ENCODE results near the gene NR6A1.

The NR6A1 gene

DNA sequence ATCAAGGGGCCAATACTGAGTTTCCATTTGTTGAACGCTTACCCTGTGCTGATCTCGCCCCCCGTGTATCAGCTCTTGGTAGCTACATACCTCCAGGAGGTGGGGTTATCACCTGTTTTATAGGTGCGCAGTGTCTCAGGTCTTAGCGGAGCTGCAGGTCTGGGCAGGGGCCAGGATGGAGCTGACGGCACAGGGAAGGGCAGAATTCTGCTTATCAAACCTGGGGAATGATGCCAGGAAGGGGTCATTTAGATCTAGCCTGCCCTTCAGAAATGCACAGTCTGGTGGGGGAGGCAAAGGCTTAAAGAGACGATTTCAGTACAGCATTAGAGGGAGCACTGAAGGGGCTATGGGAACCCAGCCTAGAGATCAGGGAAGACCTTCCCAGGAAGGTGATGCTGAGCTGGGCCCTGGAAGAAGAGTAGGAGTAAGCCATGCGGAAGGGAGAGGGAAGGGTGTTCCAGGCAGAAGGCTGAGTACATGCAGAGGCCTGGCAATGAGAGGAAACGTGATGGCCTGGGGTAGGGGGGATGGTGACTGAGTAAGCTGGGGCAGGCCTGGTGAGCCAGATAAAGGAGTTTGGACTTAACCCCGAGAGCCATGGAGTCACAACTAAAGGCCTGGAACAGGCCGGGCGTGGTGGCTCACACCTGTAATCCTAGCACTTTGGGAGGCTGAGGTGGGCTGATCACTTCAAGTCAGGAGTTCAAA, 37.3 kb upstream of the NR6A1 start:
- Histone ChIP-seq H3K36me3 (ENCODE audit: control insufficient read depth, insufficient read depth, low read length) (no peaks in the 10 kb centered on the region), H3K4me3 (ENCODE audit: low read depth, low read length) (no peak overlapping the region), H3K9me3 (ENCODE audit: control insufficient read depth, insufficient read depth, low read depth, low read length) (no peaks in the 10 kb centered on the region), H3K9ac (ENCODE audit: low read length) (no peak overlapping the region), H3K27me3 (ENCODE audit: control insufficient read depth, insufficient read depth, low read length) (no peaks in the 10 kb centered on the region), H3K27ac (ENCODE audit: low read depth, low read length) (no peak overlapping the region), H3K4me1 (ENCODE audit: control insufficient read depth, insufficient read depth, low read length) (peaks cover 37% of the 10 kb centered on the region)

DNA sequence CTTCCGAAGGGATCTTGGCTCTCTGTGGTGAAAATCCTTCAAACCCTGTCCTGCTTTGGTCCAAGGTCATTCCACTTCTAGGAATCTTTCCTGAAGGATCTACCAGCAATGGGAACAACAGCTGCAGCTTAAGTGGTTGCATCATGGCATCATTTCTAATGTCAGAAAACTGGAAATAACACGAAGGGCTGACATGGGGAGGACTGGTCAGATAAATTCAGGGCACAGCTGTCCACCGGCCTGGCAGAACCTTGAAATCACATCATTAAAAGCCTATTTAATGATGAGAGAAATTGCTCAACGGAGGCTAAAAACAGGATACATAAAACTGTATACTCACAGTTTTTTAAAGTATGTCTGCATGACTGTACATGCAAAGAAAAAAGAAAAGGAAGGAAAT, 34.1 kb upstream of the NR6A1 start:
- Histone ChIP-seq H3K27me3 (ENCODE audit: control insufficient read depth, insufficient read depth, low read length) (no peaks in the 10 kb centered on the region), H3K4me3 (ENCODE audit: low read depth, low read length) (no peak overlapping the region), H3K4me1 (ENCODE audit: control insufficient read depth, insufficient read depth, low read length) (peaks cover 7% of the 10 kb centered on the region; the same call in 1 of the 2 replicates), H3K36me3 (ENCODE audit: control insufficient read depth, insufficient read depth, low read length) (no peaks in the 10 kb centered on the region), H3K27ac (ENCODE audit: low read depth, low read length) (no peak overlapping the region), H3K9me3 (ENCODE audit: control insufficient read depth, insufficient read depth, low read depth, low read length) (no peaks in the 10 kb centered on the region), H3K9ac (ENCODE audit: low read length) (no peak overlapping the region)

DNA sequence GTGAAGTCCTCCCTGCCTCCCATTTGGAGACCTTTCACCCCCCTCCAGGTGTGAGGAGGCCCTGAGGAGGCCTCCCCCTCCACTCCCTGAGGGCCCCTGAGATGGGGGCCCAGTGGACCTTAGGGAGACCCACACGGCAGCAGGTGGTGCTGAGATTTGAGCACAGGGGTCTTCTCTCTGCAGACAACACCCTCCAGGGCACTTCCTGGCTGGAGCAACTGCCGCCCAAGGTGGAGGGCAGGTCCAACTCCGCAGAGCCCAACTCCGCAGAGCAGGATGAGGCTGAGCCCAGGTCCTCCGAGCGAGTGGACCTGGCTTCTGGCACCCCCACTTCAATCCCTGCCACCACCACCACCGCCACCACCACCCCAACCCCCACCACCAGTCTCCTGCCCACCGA, 32.8 kb upstream of the NR6A1 start:
- no peak overlapping the region for H3K27ac ChIP-seq (ENCODE audit: low read depth, low read length)
- no peaks in the 10 kb centered on the region for H3K9me3 ChIP-seq (ENCODE audit: control insufficient read depth, insufficient read depth, low read depth, low read length)
- no peaks in the 10 kb centered on the region for H3K27me3 ChIP-seq (ENCODE audit: control insufficient read depth, insufficient read depth, low read length)
- no peaks in the 10 kb centered on the region for H3K36me3 ChIP-seq (ENCODE audit: control insufficient read depth, insufficient read depth, low read length)
- H3K9ac ChIP-seq (ENCODE audit: low read length) = no peak overlapping the region
- H3K4me3 ChIP-seq (ENCODE audit: low read depth, low read length) = no peak overlapping the region
- H3K4me1 ChIP-seq (ENCODE audit: control insufficient read depth, insufficient read depth, low read length) = peaks cover 5% of the 10 kb centered on the region; the same call in 1 of the 2 replicates

DNA sequence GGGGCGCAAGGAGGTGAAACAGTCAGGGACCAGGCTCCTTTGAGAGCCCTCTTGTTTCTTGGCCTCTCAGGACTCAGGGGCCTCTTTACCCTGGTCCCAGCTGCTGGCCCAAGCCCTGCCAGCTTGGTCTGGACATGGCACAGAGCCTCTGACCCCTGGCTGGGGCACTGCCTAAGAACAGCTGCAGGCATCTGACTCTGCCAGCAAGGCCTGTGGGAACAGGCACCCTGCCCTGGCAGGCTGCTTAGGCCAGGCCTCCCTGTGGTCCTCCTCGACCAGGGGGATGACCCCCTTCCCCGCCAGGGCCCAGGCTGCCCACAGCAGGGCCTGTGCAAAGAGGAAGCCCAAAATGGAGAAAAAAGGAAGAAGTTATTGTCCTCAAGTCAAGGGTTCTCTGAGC, 31.3 kb upstream of the NR6A1 start:
- Histone ChIP-seq H3K4me1 (ENCODE audit: control insufficient read depth, insufficient read depth, low read length) (no peaks in the 10 kb centered on the region), H3K27me3 (ENCODE audit: control insufficient read depth, insufficient read depth, low read length) (no peaks in the 10 kb centered on the region), H3K27ac (ENCODE audit: low read depth, low read length) (no peak overlapping the region), H3K4me3 (ENCODE audit: low read depth, low read length) (no peak overlapping the region), H3K9me3 (ENCODE audit: control insufficient read depth, insufficient read depth, low read depth, low read length) (no peaks in the 10 kb centered on the region), H3K9ac (ENCODE audit: low read length) (no peak overlapping the region), H3K36me3 (ENCODE audit: control insufficient read depth, insufficient read depth, low read length) (no peaks in the 10 kb centered on the region)

DNA sequence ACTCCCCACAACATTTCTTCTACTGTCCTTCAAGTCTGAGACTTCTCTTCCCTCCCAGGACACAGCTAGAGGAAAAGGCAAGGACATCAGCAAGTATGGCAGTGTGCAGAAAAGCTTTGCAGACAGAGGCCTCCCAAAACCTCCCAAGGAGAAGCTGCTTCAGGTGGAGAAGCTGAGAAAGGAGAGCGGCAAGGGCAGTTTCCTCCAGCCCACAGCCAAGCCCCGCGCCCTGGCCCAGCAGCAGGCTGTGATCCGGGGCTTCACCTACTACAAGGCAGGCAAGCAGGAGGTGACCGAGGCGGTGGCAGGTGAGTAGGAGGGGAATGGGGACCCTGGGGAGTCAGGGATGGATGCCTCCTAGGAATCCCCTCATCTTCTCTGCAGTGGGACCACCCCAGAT, 30.2 kb upstream of the NR6A1 start:
- no peak overlapping the region for H3K9ac ChIP-seq (ENCODE audit: low read length)
- H3K4me3 ChIP-seq (ENCODE audit: low read depth, low read length) = no peak overlapping the region
- no peaks in the 10 kb centered on the region for H3K36me3 ChIP-seq (ENCODE audit: control insufficient read depth, insufficient read depth, low read length)
- no peaks in the 10 kb centered on the region for H3K9me3 ChIP-seq (ENCODE audit: control insufficient read depth, insufficient read depth, low read depth, low read length)
- no peak overlapping the region for H3K27ac ChIP-seq (ENCODE audit: low read depth, low read length)
- no peaks in the 10 kb centered on the region for H3K4me1 ChIP-seq (ENCODE audit: control insufficient read depth, insufficient read depth, low read length)
- H3K27me3 ChIP-seq (ENCODE audit: control insufficient read depth, insufficient read depth, low read length) = no peaks in the 10 kb centered on the region

DNA sequence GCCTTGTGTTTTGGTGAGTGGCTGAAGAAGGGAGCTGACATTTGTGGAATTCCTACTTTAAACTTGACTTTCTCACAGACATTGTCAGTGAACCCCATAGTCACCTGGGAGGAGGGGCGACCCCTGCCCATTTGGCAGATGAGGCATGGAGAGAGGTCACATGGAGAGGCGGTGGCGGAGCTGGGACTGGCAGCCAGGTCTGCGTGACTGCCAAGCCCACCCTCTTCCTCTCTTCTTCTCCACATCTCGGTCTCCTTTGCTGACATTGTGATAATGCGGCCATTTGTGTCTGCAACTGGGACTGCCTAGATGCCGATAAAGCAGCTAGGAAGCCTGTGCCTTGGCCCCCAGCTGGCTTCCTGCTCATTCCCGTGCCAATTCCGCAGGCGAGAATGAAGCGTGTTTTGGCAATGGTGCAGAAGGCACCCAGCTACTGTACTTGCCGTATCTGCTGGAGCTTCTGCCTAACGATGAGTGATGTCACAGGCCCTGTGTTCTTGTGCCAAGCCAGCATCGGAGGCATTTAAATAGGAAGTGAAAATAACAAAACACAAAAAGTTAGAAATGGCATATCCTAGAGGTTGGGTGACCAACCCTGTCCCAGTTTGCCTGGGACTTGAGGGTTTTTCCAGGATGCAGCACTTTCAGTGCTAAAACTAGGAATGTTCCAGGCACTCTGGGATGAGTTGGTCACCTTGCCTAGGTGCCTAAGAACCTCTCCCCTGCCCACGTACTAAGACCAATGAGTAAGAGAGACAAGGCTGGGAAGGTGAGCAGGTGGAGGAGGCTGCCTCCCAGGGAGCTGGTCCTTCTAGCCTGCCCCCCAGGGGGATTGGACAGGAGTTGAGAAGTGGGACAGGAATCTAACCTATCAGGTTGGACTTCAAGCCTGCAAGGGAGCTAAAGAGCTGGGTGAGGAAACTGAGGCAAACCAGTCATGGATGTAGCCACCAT, 29.5 kb upstream of the NR6A1 start:
- no peak overlapping the region for H3K27ac ChIP-seq (ENCODE audit: low read depth, low read length)
- no peaks in the 10 kb centered on the region for H3K4me1 ChIP-seq (ENCODE audit: control insufficient read depth, insufficient read depth, low read length)
- H3K4me3 ChIP-seq (ENCODE audit: low read depth, low read length) = no peak overlapping the region
- H3K27me3 ChIP-seq (ENCODE audit: control insufficient read depth, insufficient read depth, low read length) = no peaks in the 10 kb centered on the region
- H3K9ac ChIP-seq (ENCODE audit: low read length) = no peak overlapping the region
- H3K36me3 ChIP-seq (ENCODE audit: control insufficient read depth, insufficient read depth, low read length) = no peaks in the 10 kb centered on the region
- H3K9me3 ChIP-seq (ENCODE audit: control insufficient read depth, insufficient read depth, low read depth, low read length) = no peaks in the 10 kb centered on the region

DNA sequence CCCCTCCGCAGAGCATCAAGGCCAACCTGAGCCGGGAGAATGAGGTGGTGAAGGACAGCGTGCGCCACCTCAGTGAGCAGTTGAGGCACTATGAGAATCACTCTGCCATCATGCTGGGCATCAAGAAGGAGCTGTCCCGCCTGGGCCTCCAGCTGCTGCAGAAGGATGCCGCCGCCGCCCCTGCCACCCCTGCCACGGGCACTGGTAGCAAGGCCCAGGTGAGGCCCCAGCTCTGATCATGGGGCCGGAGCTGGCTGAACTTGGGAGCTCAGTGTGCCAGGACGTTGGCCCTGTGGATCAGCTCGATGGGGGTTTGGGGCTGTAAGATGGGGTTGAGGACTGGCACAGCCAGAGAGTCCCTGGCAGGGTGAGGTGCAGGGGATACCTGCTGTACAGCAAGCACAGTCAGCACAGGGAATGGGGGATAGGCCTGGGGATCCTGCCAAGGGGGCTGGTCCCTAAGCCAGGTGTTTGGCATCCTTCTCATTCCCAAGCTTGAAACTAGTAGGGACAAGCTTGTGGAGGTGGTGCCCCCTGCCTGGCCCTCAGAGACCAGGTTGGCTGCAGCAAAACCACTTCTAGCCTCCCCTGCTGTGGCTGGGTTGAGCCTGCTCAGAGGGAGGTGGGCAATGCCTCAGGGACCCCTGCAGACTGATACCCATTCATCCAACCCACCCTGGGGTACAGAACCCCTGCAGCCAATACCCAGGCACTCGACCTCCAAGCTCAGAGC, 28.3 kb upstream of the NR6A1 start:
- no peaks in the 10 kb centered on the region for H3K4me1 ChIP-seq (ENCODE audit: control insufficient read depth, insufficient read depth, low read length)
- no peak overlapping the region for H3K27ac ChIP-seq (ENCODE audit: low read depth, low read length)
- H3K27me3 ChIP-seq (ENCODE audit: control insufficient read depth, insufficient read depth, low read length) = no peaks in the 10 kb centered on the region

DNA sequence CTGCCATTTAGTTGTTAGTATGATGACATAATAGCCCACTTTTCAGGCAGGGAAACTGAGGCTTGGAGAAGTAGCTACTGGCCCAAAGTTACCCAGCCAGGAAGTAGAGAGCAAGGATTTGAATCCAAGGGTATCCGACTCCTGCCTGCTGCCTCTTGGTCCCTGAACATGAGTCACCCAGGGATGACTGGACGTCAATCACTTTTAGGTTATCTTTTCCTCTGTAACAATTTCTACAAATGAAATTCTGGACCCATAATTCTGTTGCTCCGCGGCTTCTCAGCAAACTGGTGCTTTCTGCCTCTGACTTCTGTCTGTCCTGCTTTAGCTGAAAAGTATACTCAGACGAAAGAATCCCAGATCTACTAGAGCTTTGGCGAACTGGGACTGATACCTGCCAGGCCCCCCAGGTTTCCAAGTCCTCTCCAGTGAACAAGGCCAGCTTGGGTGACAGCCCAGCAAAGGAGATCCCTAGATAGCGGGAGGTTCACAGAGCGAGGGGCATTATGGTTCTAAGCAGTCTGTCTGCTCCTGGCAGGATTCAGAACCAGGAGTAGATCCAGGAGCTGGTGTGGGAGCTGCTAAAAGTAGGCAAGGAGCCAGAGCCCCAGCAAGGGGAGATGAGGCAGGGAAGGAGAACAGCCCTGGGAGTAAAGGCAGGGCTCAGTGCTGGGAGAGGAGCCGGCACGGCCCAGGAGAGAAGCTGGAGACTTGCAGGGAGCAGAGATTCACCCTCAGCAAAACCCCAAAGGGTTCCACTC, 26.4 kb upstream of the NR6A1 start:
- Histone ChIP-seq H3K4me3 (ENCODE audit: low read depth, low read length) (no peak overlapping the region), H3K27me3 (ENCODE audit: control insufficient read depth, insufficient read depth, low read length) (no peaks in the 10 kb centered on the region), H3K4me1 (ENCODE audit: control insufficient read depth, insufficient read depth, low read length) (no peaks in the 10 kb centered on the region), H3K9ac (ENCODE audit: low read length) (no peak overlapping the region), H3K27ac (ENCODE audit: low read depth, low read length) (no peak overlapping the region), H3K9me3 (ENCODE audit: control insufficient read depth, insufficient read depth, low read depth, low read length) (no peaks in the 10 kb centered on the region), H3K36me3 (ENCODE audit: control insufficient read depth, insufficient read depth, low read length) (no peaks in the 10 kb centered on the region)

More for the DNA sequence above, 28.3 kb upstream of the NR6A1 start:
- H3K4me3 ChIP-seq (ENCODE audit: low read depth, low read length) = no peak overlapping the region
- H3K36me3 ChIP-seq (ENCODE audit: control insufficient read depth, insufficient read depth, low read length) = no peaks in the 10 kb centered on the region
- no peaks in the 10 kb centered on the region for H3K9me3 ChIP-seq (ENCODE audit: control insufficient read depth, insufficient read depth, low read depth, low read length)
- H3K9ac ChIP-seq (ENCODE audit: low read length) = no peak overlapping the region

DNA sequence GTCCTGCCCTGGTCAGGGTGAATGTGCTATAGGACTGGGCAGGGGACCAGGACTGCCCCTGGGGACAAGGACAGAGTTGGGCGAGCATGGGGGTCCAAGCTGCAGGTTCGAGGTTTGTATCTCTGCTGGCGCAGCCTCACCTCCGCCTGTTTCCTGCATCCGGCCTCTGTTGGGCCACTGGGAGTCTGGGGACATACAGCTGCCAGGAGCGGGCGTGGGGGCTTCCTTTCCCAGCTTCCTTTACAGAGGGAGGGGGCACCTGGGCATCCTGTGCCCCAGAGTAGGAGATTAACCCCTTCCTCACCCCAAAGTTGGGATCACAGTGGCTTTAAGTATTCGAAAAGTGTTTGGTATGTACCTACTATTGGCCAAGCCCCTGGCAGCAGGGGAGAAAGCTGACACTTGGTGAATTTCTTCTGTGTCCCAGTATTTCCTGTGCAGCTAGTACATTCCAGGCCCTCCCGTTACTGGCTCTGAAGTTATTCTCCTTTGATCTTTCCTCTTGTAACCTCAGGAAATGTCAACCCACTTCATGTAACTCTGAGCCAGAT, 24.8 kb upstream of the NR6A1 start:
- no peaks in the 10 kb centered on the region for H3K9me3 ChIP-seq (ENCODE audit: control insufficient read depth, insufficient read depth, low read depth, low read length)
- H3K36me3 ChIP-seq (ENCODE audit: control insufficient read depth, insufficient read depth, low read length) = no peaks in the 10 kb centered on the region
- H3K27ac ChIP-seq (ENCODE audit: low read depth, low read length) = no peak overlapping the region
- H3K4me3 ChIP-seq (ENCODE audit: low read depth, low read length) = no peak overlapping the region
- H3K27me3 ChIP-seq (ENCODE audit: control insufficient read depth, insufficient read depth, low read length) = no peaks in the 10 kb centered on the region
- H3K9ac ChIP-seq (ENCODE audit: low read length) = no peak overlapping the region
- no peaks in the 10 kb centered on the region for H3K4me1 ChIP-seq (ENCODE audit: control insufficient read depth, insufficient read depth, low read length)

DNA sequence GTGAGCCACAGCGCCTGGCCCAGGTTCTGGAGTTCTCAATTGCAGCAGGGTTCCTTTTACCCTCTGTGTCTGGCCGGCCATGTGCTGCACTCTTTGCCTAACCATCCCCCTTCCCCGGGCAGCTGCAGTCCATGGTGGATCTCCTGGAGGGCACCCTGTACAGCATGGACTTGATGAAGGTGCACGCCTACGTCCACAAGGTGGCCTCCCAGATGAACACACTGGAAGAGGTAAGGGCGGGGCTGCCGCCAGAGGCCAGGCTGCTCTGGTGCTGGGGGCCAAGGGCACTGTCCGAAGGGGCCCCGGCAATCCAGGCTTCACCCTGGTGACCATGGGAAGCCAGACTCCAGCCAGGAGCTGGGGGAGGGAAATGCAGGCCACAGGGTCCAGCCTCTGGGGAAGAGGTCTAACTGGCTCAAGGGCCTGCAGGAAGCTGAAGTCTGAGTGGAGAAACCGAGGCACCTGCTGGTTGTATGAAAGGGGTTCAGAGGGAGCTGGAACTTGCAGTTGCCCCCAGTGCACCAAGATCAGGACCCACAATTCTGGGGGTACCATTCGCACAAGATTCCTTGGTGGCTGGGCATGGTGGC, 23.9 kb upstream of the NR6A1 start:
- Histone ChIP-seq H3K36me3 (ENCODE audit: control insufficient read depth, insufficient read depth, low read length) (no peaks in the 10 kb centered on the region), H3K4me1 (ENCODE audit: control insufficient read depth, insufficient read depth, low read length) (no peaks in the 10 kb centered on the region), H3K9me3 (ENCODE audit: control insufficient read depth, insufficient read depth, low read depth, low read length) (no peaks in the 10 kb centered on the region), H3K27ac (ENCODE audit: low read depth, low read length) (no peak overlapping the region), H3K9ac (ENCODE audit: low read length) (no peak overlapping the region), H3K4me3 (ENCODE audit: low read depth, low read length) (no peak overlapping the region), H3K27me3 (ENCODE audit: control insufficient read depth, insufficient read depth, low read length) (no peaks in the 10 kb centered on the region)
